ENCODE measurements around the gene PRKG1. TPM values are rescaled to one million over a fixed set of nuclear protein-coding genes. Genes with fewer than 3 reads are reported as not detected.
A peak's percentile ranks its signal among the peaks of the same experiment; 100 is the strongest.

PRKG1 gene
- total RNA-seq, 1 experiment from 2014 or later: 7.4 TPM

DNA sequence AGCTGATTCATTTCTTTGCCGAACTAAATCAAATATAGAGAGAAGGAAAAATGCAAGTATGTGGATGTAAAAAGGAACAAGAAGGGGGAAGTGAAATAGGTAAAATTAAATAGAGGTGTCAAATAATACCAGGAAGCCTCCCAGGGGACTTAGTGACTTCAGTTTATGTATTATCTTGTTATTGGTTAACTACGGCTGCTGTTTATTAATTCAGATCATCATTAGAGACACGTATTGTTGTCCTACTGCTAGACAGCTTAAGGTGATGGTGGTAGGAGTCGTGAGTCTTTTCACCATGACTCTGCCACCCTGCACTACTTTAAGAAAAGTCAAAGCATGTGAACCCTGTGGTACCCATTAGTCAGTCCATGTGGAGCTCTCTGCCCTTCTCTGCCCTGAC lies 289.1 kb downstream of the PRKG1 start:
- BruUV-seq (replicated peaks): no TSS peak
- CTCF ChIA-PET: no interaction called here
- Histone ChIP-seq H3K9me2 (replicated peaks; ENCODE audit: low read length) (no peaks in the 10 kb centered on the region), H4K20me1 (ENCODE audit: low read length) (no peaks in the 10 kb centered on the region), H3F3A (ENCODE audit: low read length, unreplicated experiment) (no peaks in the 10 kb centered on the region), H3K9me3 (ENCODE audit: low read length) (no peaks in the 10 kb centered on the region), H3K4me2 (ENCODE audit: low read length) (no peak overlapping the region), H3K36me3 (ENCODE audit: low read depth, low read length) (no peaks in the 10 kb centered on the region), H3K27me3 (ENCODE audit: low read length) (no peaks in the 10 kb centered on the region), H3K4me3 (ENCODE audit: low read length) (no peak overlapping the region), H3K9ac (ENCODE audit: low read length) (no peak overlapping the region), H2AFZ (ENCODE audit: low read length) (no peak overlapping the region), H3K27ac (ENCODE audit: low read length) (no peak overlapping the region), H3K79me2 (ENCODE audit: low read length) (no peaks in the 10 kb centered on the region), H3K4me1 (ENCODE audit: insufficient read depth, low read length) (no peaks in the 10 kb centered on the region)
- intact Hi-C loops (cut with micrococcal nuclease): no loop called here
- ATAC-seq (no peak), DNase-seq (no peak)
- TF ChIP-seq, protein P1, sequence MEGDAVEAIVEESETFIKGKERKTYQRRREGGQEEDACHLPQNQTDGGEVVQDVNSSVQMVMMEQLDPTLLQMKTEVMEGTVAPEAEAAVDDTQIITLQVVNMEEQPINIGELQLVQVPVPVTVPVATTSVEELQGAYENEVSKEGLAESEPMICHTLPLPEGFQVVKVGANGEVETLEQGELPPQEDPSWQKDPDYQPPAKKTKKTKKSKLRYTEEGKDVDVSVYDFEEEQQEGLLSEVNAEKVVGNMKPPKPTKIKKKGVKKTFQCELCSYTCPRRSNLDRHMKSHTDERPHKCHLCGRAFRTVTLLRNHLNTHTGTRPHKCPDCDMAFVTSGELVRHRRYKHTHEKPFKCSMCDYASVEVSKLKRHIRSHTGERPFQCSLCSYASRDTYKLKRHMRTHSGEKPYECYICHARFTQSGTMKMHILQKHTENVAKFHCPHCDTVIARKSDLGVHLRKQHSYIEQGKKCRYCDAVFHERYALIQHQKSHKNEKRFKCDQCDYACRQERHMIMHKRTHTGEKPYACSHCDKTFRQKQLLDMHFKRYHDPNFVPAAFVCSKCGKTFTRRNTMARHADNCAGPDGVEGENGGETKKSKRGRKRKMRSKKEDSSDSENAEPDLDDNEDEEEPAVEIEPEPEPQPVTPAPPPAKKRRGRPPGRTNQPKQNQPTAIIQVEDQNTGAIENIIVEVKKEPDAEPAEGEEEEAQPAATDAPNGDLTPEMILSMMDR (conservative IDR thresholded peaks at IDR 0.05; ENCODE audit: low read depth, low read length): no peak
- TF ChIP-seq EZH2 (IDR thresholded peaks at IDR 0.05; ENCODE audit: low read length, unreplicated experiment): no peak
- TF ChIP-seq EZH2phosphoT487 (IDR thresholded peaks at IDR 0.05; ENCODE audit: borderline replicate concordance, low read length): no peak
- POLR2A ChIA-PET (ENCODE audit: unreplicated experiment): interaction anchor here (0.6 kb wide), 1 partner anchor 214 kb away, joined by 3 read pairs; no protein-coding TSS in a partner anchor

- H3K9ac ChIP-seq (ENCODE audit: low read length): no peak overlapping the region
- ATAC-seq (peak; percentile 61), DNase-seq (no peak)
- H3K9me2 ChIP-seq (replicated peaks; ENCODE audit: low read length): no peaks in the 10 kb centered on the region
- intact Hi-C loops (cut with micrococcal nuclease): no loop called here
- no peak overlapping the region for H3K27ac ChIP-seq (ENCODE audit: low read length)
- H3K79me2 ChIP-seq (ENCODE audit: low read length): no peaks in the 10 kb centered on the region
- no peaks in the 10 kb centered on the region for H4K20me1 ChIP-seq (ENCODE audit: low read length)
- no TSS peak for BruUV-seq (replicated peaks)
- H2AFZ ChIP-seq (ENCODE audit: low read length): no peak overlapping the region
- no peaks in the 10 kb centered on the region for H3F3A ChIP-seq (ENCODE audit: low read length, unreplicated experiment)
- no peaks in the 10 kb centered on the region for H3K27me3 ChIP-seq (ENCODE audit: low read length)
- POLR2A ChIA-PET (ENCODE audit: unreplicated experiment): no interaction called here
- no peak for TF ChIP-seq EZH2phosphoT487 (IDR thresholded peaks at IDR 0.05; ENCODE audit: borderline replicate concordance, low read length)
- TF ChIP-seq EZH2 (IDR thresholded peaks at IDR 0.05; ENCODE audit: low read length, unreplicated experiment): no peak
- TF ChIP-seq, protein P1 (conservative IDR thresholded peaks at IDR 0.05; ENCODE audit: low read depth, low read length): no peak
- H3K4me3 ChIP-seq (ENCODE audit: low read length): no peak overlapping the region
- H3K4me2 ChIP-seq (ENCODE audit: low read length): no peak overlapping the region
- CTCF ChIA-PET: interaction anchor here (0.7 kb wide), 1 partner anchor 357 kb away, joined by 4 read pairs; no protein-coding TSS in a partner anchor
- H3K36me3 ChIP-seq (ENCODE audit: low read depth, low read length): no peaks in the 10 kb centered on the region
- no peaks in the 10 kb centered on the region for H3K9me3 ChIP-seq (ENCODE audit: low read length)
- H3K4me1 ChIP-seq (ENCODE audit: insufficient read depth, low read length): peaks cover 6% of the 10 kb centered on the region
Observed at GRCh38 chr10:51364674-51365073, 290.4 kb downstream of the PRKG1 start.

- H3F3A ChIP-seq (ENCODE audit: low read length, unreplicated experiment): no peaks in the 10 kb centered on the region
- DNase-seq (no peak), ATAC-seq (no peak)
- H4K20me1 ChIP-seq (ENCODE audit: low read length): no peaks in the 10 kb centered on the region
- no peak overlapping the region for H3K4me3 ChIP-seq (ENCODE audit: low read length)
- no peaks in the 10 kb centered on the region for H3K9me2 ChIP-seq (replicated peaks; ENCODE audit: low read length)
- no peak overlapping the region for H2AFZ ChIP-seq (ENCODE audit: low read length)
- H3K4me2 ChIP-seq (ENCODE audit: low read length): no peak overlapping the region
- no peak overlapping the region for H3K9ac ChIP-seq (ENCODE audit: low read length)
- TF ChIP-seq EZH2 (IDR thresholded peaks at IDR 0.05; ENCODE audit: low read length, unreplicated experiment) (no peak), EZH2phosphoT487 (IDR thresholded peaks at IDR 0.05; ENCODE audit: borderline replicate concordance, low read length) (no peak)
- intact Hi-C loops (cut with micrococcal nuclease): no loop called here
- H3K27me3 ChIP-seq (ENCODE audit: low read length): no peaks in the 10 kb centered on the region
- H3K79me2 ChIP-seq (ENCODE audit: low read length): no peaks in the 10 kb centered on the region
- no peak overlapping the region for H3K27ac ChIP-seq (ENCODE audit: low read length)
- H3K9me3 ChIP-seq (ENCODE audit: low read length): no peaks in the 10 kb centered on the region
- POLR2A ChIA-PET (ENCODE audit: unreplicated experiment): no interaction called here
- peaks cover 12% of the 10 kb centered on the region for H3K4me1 ChIP-seq (ENCODE audit: insufficient read depth, low read length)
- BruUV-seq (replicated peaks): no TSS peak
- H3K36me3 ChIP-seq (ENCODE audit: low read depth, low read length): no peaks in the 10 kb centered on the region
- CTCF ChIA-PET: no interaction called here
Observed at GRCh38 chr10:51366044-51366443, 291.8 kb downstream of the PRKG1 start.
